ENCODE measurements around the gene CIB1. TPM values are rescaled to one million over a fixed set of nuclear protein-coding genes. Genes with fewer than 3 reads are reported as not detected.

The CIB1 gene
- polyA plus RNA-seq, 1 donor = 23.1 TPM

DNA sequence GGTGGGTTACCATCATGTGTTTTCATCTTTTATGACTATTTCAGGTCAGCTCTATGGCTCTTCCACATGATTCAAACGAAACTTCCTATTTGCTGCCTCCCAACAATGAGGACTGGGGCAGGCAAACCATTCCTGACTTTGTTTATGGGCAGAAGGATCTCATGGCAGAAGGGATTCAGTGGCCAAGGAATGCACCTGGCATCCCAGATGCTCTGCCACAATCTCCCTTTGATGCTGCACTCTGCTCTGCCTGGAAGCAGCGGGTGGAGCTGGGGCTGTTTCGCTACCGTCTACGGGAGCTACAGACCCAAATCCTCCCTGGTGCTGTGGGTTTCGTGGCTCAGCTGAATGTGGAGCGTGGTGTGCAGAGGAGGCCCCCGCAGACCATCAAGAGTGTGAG lies 7.1 kb upstream of the CIB1 start:
- no peak for DNase-seq

DNA sequence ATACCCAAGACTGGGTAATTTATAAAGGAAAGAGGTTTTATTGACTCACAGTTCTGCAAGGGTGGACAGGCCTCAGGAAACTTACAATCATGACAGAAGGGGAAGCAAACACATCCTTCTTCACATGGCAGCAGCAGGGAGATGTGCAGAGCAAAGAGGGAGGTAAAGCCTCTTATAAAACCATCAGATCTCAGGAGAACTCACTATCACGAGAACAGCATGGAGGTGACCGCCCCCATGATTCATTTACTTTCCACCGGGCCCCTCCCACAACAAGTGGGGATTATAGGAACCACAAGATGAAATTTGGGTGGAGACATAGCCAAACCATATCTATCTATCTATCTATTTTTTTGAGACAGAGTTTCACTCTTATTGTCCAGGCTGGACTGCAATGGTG lies 5.6 kb upstream of the CIB1 start:
- no peak for DNase-seq

DNA sequence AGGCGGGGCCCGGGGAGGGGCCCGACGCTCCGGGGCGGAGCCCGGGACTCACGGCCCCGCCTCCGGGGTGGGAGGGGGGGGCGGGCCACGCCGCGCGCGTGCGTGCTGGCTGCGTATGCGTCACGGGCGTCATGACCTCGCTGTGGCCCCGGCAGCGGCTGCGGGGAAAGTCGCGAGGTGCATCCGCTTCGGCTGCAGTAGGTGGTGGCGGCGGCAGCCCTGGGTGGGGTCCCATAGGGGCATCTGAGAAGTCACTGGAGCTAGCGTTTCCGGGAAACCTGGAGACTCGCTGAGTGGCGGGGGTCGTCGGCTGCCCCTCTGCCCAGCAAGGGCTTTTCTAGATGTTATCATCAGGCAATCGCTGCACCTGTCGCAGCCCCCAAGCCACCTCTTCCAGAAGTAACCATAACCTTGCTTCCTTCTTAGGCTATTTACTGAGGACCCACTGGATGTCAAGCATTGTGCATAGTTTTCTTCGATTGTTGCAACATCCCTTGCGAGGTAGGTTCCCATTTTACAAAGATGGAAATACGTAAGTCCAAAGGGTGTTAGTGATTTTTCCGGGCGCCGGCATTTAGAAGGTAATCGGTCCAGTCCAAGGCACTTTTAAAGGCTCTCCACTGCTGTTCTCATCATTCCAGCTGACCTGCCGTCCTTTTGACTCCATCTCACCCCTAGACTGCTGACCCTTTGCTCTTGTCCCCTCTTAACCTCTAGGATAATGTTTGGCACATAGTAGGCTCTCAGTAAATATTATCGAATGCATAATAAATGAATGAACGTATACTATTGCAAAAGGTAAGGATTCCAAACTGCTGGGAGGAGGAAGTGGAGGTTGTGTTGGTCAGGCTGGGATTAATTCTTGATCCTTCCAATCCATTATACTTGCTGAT lies 601 bp upstream of the CIB1 start, which contains the start of gene GDPGP1:
GDPGP1 (plus strand) TSS at position 114 of the 893 bp plus-strand sequence. CDS start 6,700 bp downstream, outside the sequence.
- no peak for DNase-seq

DNA sequence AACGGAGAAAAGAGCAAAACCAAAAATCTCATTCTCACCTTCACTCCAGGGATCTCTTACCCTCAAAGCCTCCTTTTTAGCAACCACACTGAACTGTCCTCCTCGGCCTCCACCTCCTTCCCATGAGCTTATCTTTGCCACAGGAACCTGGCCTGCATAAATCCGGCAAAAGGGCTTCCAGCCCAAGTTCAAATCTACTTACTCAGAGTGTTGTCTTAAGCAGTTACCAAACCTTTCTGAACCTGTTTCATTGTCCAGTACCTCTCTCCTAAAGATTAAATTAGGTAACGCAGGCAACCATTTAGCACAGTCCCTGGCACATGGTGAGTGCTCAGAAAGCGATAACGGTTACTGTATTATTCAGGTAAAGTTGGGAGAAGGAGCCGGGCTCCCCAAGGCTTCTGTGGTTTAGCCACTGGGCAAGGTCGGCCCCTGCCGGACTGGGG lies 777 bp downstream of the CIB1 start:
- no peak for DNase-seq

DNA sequence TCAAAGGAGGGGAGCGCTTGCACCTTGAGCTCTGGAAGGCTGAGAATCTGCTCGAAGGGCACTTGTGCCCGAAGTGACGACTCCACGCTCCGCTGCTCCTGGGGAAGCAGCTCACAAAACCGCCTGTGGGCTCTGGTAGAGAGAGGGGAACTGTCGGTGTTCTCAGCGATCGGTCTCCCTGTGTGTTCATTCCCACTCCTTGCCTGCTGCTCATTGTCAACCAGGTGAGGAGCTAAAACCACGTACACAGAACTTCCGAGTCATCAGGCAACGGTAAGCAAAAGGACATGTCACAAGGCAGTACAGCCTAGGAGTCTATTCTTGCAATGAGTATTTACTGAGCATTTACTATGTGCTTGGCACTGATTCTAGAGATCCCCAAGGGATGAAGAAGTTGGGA lies 1.5 kb downstream of the CIB1 start:
- DNase-seq = no peak

DNA sequence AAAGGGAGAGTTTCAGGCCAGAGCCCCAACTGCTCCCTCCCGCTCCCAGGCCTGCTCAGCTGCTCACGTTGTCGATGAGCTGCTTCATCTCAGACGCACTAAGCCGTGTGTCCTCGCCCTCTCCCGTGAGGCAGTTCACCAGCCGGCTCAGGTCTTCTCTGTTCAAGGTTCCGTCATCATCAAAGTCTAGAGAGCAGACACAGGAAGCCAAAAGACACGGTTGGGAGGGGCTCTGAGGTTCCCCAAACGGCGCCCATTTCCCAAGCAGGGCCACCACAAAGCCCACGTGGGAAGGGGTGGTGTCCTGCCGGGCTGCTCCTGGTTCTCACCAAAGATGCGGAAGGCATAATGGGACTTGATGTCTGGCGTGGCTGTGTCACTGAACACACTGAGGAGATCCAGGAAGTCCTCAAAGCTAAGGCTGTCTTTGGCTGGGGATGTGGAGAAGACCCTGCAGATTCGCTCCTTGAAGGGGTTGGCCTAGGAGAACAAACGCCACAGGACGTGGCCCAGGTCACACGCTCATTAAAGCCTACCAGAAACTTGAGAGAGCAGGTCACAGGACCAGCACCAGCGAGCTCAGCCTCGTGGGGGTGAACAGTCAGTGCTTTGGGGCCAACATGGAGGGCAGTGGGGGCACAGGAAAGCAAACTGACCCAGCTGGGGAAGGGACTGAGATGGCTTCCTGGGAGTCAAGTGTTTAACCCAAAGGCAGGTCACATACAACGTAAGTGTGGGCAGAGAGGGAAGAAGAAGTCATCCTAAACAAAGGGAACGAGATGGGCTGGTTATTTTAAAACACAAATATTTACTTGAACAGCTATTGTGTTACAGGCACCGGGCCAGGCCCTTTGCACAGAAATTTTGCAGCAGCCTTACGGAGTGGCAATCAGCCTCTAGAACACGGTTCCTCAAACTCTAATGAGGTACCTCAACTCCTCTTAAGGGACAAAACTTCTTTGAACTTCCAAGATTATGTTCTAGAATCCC lies 2.4 kb downstream of the CIB1 start:
- DNase-seq = no peak

DNA sequence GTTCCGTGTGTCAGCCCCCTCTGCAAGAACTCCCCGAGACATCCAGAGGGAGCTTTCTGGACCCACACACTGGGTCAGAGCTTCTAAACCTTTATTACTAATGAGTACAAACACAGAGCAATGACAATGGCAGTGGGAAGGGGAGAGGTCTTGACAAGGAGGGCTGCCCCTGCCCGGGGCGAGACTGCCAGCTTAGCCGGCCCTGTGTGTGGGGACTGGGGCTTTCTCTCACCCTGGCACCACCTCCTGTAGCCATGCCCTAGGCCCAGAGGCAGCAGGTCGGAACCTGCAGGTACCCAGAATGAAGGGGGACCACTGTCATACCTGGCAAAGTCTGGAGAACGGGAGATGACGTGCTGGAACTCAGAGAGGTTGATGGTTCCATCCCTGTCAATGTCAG lies 3.1 kb downstream of the CIB1 start:
- no peak for DNase-seq

DNA sequence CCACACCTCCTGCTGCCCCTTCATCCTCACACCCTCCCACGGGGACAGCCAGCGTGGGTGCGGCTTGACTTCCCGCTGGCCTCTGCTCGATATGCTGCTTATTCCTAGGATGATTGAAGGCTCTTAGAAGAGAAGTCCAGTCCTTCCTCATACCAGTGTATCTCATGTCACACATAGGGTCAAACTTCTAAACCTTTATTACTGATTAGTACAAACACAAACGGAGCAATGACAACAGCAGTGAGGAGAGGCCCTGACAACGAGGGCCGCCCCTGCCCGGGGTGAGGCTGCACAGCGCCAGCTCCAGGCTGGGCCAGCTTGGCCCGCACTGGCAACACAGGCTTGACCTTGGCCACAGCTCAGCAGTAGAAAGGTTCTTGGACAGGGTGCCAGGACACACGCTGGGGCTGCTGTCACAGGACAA lies 3.7 kb downstream of the CIB1 start:
- DNase-seq = no peak

DNA sequence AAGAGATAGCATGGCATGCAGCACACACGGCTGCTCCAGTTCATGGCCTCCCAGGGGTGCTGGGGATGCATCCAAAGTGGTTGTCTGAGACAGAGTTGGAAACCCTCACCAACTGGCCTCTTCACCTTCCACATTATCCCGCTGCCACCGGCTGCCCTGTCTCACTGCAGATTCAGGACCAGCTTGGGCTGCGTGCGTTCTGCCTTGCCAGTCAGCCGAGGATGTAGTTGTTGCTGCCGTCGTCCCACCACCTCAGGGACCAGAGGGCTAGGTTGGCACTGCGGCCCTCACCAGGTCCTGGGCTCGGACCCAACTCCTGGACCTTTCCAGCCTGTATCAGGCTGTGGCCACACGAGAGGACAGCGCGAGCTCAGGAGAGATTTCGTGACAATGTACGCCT lies 4.8 kb downstream of the CIB1 start:
- no peak for DNase-seq

DNA sequence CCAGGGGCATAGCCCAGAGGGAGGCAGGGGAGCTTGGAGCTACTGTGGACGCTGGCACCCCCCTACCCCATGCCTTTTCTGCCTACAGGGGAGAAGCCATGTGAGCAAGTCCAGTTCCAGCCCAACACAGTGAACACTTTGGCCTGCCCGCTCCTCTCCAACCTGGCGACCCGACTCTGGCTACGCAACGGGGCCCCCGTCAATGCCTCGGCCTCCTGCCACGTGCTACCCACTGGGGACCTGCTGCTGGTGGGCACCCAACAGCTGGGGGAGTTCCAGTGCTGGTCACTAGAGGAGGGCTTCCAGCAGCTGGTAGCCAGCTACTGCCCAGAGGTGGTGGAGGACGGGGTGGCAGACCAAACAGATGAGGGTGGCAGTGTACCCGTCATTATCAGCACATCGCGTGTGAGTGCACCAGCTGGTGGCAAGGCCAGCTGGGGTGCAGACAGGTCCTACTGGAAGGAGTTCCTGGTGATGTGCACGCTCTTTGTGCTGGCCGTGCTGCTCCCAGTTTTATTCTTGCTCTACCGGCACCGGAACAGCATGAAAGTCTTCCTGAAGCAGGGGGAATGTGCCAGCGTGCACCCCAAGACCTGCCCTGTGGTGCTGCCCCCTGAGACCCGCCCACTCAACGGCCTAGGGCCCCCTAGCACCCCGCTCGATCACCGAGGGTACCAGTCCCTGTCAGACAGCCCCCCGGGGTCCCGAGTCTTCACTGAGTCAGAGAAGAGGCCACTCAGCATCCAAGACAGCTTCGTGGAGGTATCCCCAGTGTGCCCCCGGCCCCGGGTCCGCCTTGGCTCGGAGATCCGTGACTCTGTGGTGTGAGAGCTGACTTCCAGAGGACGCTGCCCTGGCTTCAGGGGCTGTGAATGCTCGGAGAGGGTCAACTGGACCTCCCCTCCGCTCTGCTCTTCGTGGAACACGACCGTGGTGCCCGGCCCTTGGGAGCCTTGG lies 5.6 kb downstream of the CIB1 start:
- no peak for DNase-seq

DNA sequence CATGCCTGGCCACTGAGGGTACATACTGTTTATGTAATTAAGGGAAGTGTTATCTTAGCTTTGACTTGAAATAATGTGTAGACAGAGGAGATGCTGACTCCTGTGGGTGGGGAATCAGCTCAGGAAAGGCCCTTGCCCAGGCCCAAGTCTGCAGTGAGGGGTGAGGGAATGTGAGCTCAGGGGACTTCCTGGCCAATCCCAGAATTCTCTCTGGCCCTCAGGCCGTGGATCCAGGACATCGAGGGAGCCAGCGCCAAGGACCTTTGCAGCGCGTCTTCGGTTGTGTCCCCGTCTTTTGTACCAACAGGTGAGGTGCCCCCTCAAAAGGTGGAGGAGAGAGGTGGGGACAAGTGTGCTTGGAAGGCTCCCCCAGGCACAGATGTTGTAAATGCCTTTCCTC lies 6.4 kb downstream of the CIB1 start:
- DNase-seq = no peak

DNA sequence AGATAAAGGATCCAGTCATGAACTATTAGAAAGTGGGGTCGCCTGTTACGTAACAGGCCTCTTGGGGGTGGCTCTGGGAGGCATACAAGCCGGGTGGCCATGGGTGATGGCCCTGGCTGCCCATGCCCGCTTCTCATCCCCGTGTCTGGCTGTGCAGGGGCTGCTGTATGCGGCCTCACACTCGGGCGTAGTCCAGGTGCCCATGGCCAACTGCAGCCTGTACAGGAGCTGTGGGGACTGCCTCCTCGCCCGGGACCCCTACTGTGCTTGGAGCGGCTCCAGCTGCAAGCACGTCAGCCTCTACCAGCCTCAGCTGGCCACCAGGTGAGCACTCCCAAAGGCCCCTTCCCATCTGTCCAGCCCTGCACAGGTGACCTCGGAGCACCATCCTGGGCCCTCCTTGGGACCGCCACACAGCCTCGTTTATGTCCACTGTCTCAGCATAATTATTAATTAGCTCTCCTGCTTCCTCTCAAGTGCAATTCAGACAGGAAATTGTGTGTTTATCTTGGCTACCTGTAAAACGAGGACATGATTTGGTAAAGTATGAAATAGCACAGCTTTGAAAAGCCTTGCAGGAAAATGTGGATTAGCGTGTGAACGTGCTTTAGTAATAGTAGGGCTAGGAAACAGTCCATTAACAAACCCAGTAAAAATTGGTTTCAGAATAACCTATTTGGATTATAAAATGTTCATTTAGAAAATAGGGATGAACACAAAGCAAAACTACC lies 8.1 kb downstream of the CIB1 start:
- DNase-seq = no peak

DNA sequence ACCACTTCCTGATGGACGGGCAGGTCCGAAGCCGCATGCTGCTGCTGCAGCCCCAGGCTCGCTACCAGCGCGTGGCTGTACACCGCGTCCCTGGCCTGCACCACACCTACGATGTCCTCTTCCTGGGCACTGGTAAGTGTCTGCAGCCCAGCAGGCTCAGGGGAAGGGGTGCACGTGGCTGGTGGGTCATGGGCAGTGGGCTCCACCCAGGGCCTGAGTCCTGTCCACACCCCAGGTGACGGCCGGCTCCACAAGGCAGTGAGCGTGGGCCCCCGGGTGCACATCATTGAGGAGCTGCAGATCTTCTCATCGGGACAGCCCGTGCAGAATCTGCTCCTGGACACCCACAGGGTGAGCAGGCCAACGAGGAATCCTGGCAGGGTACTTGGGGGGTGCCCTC lies 8.7 kb downstream of the CIB1 start:
- no peak for DNase-seq

DNA sequence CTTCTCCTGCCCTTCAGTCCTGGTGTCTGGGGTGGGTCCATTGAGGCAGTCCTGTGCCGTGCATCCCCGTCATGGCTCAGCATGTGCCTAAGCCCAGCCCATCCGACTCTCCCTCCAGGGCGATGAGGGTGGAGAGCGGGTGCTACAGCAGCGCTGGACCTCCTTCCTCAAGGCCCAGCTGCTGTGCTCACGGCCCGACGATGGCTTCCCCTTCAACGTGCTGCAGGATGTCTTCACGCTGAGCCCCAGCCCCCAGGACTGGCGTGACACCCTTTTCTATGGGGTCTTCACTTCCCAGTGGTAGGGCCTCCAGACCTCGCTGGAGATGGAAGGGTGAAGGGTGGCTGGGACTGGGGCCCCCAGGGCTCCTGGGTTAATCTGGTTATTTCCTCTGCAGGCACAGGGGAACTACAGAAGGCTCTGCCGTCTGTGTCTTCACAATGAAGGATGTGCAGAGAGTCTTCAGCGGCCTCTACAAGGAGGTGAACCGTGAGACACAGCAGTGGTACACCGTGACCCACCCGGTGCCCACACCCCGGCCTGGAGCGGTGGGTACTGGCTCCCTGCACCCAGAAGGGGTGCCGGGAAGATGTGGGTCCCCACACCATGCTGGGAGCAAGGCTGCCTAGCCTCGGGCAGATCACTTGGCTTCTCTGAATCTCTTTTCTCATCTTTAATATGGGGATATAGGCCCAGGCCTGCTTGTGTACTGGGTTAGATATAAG lies 10.1 kb downstream of the CIB1 start:
- DNase-seq = no peak

DNA sequence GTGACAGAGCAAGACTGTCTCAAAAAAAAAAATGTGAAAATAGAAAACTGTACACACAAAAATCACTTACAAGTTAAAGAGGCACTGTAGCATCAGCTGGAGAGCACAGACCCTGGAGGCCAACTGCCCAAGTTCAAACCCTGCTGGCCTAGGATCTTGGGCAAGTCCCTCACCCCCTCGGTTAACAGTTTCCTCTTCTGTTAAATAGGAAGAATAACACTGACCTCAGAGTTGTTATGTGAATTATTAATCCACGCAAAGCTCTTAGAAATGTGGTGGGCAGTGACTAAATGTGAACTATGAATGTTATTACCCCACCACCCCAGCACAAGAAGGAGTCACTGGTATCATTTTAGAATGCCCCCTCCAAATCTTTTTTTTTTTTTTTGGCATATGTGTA lies 11.2 kb downstream of the CIB1 start:
- no peak for DNase-seq

DNA sequence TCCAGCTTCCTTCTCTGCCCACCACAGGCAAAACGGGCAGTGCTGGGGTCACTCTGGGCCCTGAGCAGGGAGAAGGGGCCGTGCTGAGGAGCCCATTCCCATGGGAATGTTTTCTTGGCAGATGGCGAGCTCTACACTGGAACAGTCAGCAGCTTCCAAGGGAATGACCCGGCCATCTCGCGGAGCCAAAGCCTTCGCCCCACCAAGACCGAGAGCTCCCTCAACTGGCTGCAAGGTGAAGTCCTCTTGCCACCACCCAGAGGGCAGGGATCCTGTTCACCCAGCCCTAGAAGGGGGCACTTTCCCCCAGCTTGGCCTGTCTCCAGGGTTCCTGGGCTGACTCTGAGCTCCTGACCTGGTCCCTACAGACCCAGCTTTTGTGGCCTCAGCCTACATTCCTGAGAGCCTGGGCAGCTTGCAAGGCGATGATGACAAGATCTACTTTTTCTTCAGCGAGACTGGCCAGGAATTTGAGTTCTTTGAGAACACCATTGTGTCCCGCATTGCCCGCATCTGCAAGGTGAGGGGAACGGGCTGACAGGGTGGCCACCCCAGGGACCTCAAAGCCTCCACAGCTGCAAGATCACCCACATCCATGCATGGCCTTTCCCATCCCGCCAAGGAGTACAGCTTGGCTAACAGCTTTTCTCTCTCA lies 12.4 kb downstream of the CIB1 start:
- peak; percentile 50 for DNase-seq

DNA sequence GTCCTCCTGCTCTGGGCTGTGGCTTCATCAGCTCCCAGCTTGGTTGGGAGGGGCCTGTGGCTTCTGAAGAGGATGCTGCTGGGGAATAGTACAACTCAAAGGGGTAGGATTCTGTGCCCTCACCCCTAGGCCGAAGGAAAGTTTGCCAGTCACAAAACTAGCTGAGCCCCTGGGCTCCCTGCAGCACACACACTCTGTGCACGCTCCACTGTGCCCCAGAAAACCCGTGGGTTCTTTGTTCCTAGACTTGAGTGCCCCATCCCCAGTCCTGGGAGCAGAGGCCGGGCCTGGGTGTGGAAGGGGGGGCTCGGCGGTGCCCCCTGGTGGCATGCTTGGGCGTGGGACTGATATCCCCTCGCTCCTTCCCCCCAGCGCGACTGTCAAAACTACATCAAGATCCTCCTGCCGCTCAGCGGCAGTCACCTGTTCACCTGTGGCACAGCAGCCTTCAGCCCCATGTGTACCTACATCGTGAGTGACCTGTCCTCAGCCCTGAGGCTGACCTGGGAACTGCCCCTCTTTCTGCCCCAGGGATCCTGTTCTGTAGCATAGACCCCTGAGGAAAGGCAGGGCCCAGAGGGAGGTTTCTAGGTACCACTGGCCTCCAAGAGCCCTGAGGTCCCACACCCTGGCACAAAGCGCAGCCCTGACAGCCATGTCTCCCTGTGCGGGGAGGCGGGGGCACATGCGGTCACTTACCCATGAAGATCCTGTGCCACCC lies 14.2 kb downstream of the CIB1 start:
- no peak for DNase-seq

DNA sequence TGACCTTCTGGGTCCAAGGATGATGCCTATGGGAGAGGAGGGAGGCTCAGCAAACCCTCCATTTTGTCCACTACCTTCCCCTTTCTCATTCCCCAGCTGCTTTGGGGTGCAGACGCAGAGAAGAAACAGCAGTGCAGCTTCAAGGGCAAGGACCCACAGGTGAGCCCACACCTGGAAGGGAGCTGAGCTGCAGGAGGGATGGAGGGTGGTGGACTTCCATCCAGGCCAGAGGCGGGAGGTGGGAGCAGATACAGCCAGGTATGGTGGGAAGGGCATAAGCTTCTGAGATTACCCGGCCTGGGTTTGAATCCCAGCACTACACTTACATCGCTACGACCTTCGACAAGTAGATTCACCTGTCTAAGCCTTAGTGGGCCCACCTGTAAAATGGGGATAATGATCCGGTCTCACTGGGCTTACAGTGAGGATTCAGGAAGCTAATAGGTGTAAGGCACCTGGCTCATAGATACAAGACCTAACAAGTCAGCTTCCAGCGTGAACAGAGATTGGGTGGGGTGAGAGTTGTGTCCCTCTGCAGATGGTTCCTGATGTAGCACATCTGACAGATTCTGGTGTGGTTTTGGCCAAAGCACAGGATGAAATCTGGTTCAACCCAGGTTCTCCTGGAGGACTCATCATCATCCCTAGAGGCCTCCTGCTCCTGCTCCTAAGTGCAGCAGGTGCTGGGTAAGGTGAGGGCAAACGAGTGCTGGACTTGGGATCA lies 15.9 kb downstream of the CIB1 start:
- DNase-seq = no peak
